HFF-Myc (cell line): ENCODE data around the gene C3orf70.

ENCODE experiments used
- DNase-seq: peaks from one replicate; pipeline ENCODE4 v3.0.0-alpha.2; 2011; ENCODE audit warnings: low read depth; ENCODE audit errors: extremely low read depth
- H3K4me3 ChIP-seq: replicated peaks from 2 replicates; pipeline ENCODE4 v1.5.1; 2011; ENCODE audit warnings: low read depth, mild to moderate bottlenecking, control low read depth, low read length
- CTCF ChIP-seq: IDR thresholded peaks from 2 replicates; pipeline ENCODE4 v1.5.1; 2012; ENCODE audit warnings: mild to moderate bottlenecking, low read depth, low read length, control low read depth; ENCODE audit errors: missing control alignments

Gene C3orf70

GRCh38 chr3:185151101-185151963, 1.5 kb downstream of the C3orf70 start:
- TF ChIP-seq CTCF = no peak
- H3K4me3 ChIP-seq = no peak overlapping the region
- no peak for DNase-seq

DNA sequence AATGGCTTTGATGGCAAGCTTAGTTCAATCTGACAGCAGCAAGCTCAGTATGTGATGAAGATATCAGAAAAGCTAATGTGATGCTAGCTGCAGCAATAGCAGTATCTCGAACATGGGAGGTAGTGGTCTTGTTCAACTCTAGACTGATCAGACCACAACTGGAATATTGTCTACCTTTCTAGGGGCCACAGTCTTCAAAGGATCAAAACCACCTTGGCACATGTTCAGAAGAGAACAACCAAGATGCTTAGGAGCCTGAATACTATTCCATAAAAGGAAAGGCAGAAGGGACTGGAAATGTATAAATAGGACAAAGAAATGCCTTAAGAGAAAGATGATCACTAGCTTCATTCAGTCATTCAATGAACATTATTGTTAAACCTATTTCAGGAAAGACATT, 2.3 kb downstream of the C3orf70 start:
- no peak overlapping the region for H3K4me3 ChIP-seq
- no peak for TF ChIP-seq CTCF
- DNase-seq = no peak

DNA sequence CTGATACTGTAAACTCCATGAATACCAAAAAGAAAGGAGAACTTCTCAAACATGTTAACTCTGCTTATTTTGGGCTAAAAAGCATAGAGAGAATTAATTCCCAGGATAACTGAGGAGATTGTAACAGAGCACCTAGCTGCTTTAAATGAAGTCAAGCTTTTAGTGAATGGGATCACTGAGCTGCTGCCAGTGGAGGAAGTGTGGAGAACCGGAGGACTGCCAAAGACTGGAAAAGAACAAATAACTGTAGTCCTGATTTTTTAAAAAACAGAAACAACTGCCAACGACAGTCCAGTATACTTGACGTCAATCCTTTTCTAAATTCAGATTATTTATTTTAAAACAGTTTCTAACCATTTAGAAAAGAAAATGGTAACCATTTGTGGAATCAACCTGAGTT, 3.3 kb downstream of the C3orf70 start:
- TF ChIP-seq CTCF = no peak
- no peak overlapping the region for H3K4me3 ChIP-seq
- no peak for DNase-seq

GRCh38 chr3:185145511-185145910, 7.3 kb downstream of the C3orf70 start:
- no peak overlapping the region for H3K4me3 ChIP-seq
- no peak for TF ChIP-seq CTCF
- DNase-seq = no peak

DNA sequence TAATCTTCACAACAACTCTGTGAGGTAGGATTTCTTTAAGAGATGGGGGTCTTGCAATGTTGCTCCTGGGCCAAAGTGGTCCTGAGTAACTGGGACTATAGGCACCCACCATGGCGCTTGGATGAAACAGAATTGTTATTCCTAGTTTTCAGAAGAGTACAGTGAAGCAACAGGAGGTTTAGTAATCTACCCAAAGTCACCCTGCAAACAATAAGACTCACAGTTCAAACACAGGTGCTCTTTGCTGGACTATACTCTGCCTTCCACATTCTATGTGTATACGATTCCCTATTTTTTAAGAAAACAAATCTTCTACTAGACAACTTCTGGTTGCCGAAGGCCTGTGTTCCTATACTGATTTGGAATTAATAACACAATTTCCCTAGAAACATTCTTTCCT, 8.1 kb downstream of the C3orf70 start:
- TF ChIP-seq CTCF = no peak
- no peak for DNase-seq

DNA sequence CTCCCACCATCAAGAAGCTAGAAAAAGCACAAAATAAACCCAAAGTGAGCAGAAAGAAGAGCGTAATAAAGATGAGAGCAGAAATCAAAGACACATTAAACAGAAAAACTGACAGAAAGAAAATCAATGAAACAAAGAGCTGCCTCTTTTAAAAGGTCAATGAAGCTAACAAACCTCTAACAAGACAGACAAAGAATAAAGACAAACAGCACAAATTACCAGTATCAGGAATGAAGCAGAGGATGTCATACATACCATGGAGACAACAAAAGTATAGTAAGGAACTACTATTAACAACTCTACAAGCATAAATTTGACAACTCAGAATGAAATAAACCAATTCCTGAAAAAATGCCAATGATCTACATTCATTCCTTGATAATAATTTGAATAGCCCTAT, 15.0 kb downstream of the C3orf70 start:
- DNase-seq = no peak
- H3K4me3 ChIP-seq = no peak overlapping the region
- TF ChIP-seq CTCF = no peak

More for the DNA sequence above, 8.1 kb downstream of the C3orf70 start:
- H3K4me3 ChIP-seq = no peak overlapping the region

- no peak overlapping the region for H3K4me3 ChIP-seq
- no peak for DNase-seq
- TF ChIP-seq CTCF = no peak
Observed at GRCh38 chr3:185134509-185134908, 18.4 kb downstream of the C3orf70 start.
